ENCODE results near the gene TMEM178B. TPM values are rescaled to one million over a fixed set of nuclear protein-coding genes. Genes with fewer than 3 reads are reported as not detected.
A peak's percentile ranks its signal among the peaks of the same experiment; 100 is the strongest.

The TMEM178B gene
- total and polyA plus RNA-seq, 7 donors, result 0.13 to 4.8 (median 1.6) TPM

- Histone ChIP-seq H3K27me3 (ENCODE audit: insufficient read depth in 3 of 3, low read length in 2 of 3) (no peaks in the 10 kb centered on the region), H3K9me3 (no peaks in the 10 kb centered on the region), H3K36me3 (ENCODE audit: insufficient read depth in 1 of 2, low read depth in 1 of 2) (no peaks in the 10 kb centered on the region), H3K27ac (no peak overlapping the region), H3K4me3 (no peak overlapping the region), H3K4me1 (no peaks in the 10 kb centered on the region)
- TF ChIP-seq CTCF (IDR thresholded peaks at IDR 0.05), result no peak
- intact Hi-C loops (cut with DNase I), result loop anchor here in 1 of 2 donors (5.0 kb wide), 1 partner anchor 93 kb away; no protein-coding TSS in a partner anchor
- ATAC-seq (peak in 1 of 4 donors; percentile 68), DNase-seq (no peak)
- 75 to 84% (median 75%) methylated on average over 5 of the region's 5 CpGs for WGBS, 3 donors
These were observed 371.1 kb downstream of the TMEM178B start for GRCh38 chr7:141444961-141445360.

- no peak for DNase-seq
- Histone ChIP-seq H3K27ac (no peak overlapping the region), H3K4me1 (no peaks in the 10 kb centered on the region), H3K9me3 (no peaks in the 10 kb centered on the region), H3K36me3 (ENCODE audit: insufficient read depth in 1 of 2, low read depth in 1 of 2) (no peaks in the 10 kb centered on the region), H3K27me3 (ENCODE audit: insufficient read depth in 3 of 3, low read length in 2 of 3) (no peaks in the 10 kb centered on the region), H3K4me3 (no peak overlapping the region)
- ATAC-seq, result no peak
- no peak for TF ChIP-seq CTCF (IDR thresholded peaks at IDR 0.05)
- 79 to 88% (median 83%) methylated on average over 6 of the region's 6 CpGs for WGBS, 3 donors
- intact Hi-C loops (cut with DNase I), result no loop called here
These were observed 377.4 kb downstream of the TMEM178B start for GRCh38 chr7:141451232-141451631.

- no peak for DNase-seq
- TF ChIP-seq CTCF (IDR thresholded peaks at IDR 0.05), result no peak
- Histone ChIP-seq H3K4me1 (no peaks in the 10 kb centered on the region), H3K27ac (no peak overlapping the region), H3K9me3 (no peaks in the 10 kb centered on the region), H3K27me3 (ENCODE audit: insufficient read depth in 3 of 3, low read length in 2 of 3) (no peaks in the 10 kb centered on the region), H3K4me3 (no peak overlapping the region), H3K36me3 (ENCODE audit: insufficient read depth in 1 of 2, low read depth in 1 of 2) (no peaks in the 10 kb centered on the region)
- intact Hi-C loops (cut with DNase I), result no loop called here
- 88 to 94% (median 92%) methylated on average over 3 of the region's 3 CpGs for WGBS, 3 donors
- ATAC-seq, result no peak
These were observed 379.0 kb downstream of the TMEM178B start for GRCh38 chr7:141452911-141453310.

GRCh38 chr7:141454338-141454737 lies 380.5 kb downstream of the TMEM178B start:
- H3K27ac ChIP-seq, result no peak overlapping the region
- no peaks in the 10 kb centered on the region for H3K4me1 ChIP-seq
- no peak for ATAC-seq
- DNase-seq, result no peak
- H3K4me3 ChIP-seq, result no peak overlapping the region
- no peak for TF ChIP-seq CTCF (IDR thresholded peaks at IDR 0.05)
- no peaks in the 10 kb centered on the region for H3K9me3 ChIP-seq
- H3K27me3 ChIP-seq (ENCODE audit: insufficient read depth in 3 of 3, low read length in 2 of 3), result no peaks in the 10 kb centered on the region
- intact Hi-C loops (cut with DNase I), result no loop called here
- WGBS, 3 donors, result 69 to 75% (median 69%) methylated on average over 3 of the region's 3 CpGs
- no peaks in the 10 kb centered on the region for H3K36me3 ChIP-seq (ENCODE audit: insufficient read depth in 1 of 2, low read depth in 1 of 2)

- ATAC-seq (no peak), DNase-seq (no peak)
- intact Hi-C loops (cut with DNase I), result no loop called here
- no peaks in the 10 kb centered on the region for H3K36me3 ChIP-seq (ENCODE audit: insufficient read depth in 1 of 2, low read depth in 1 of 2)
- 32 to 56% (median 50%) methylated on average over 1 of the region's 1 CpG for whole genome bisulfite sequencing, 3 donors
- no peaks in the 10 kb centered on the region for H3K27me3 ChIP-seq (ENCODE audit: insufficient read depth in 3 of 3, low read length in 2 of 3)
- no peaks in the 10 kb centered on the region for H3K4me1 ChIP-seq
- no peaks in the 10 kb centered on the region for H3K9me3 ChIP-seq
- H3K4me3 ChIP-seq, result no peak overlapping the region
- no peak for TF ChIP-seq CTCF (IDR thresholded peaks at IDR 0.05)
- no peak overlapping the region for H3K27ac ChIP-seq
These were observed 381.9 kb downstream of the TMEM178B start for GRCh38 chr7:141455723-141456122.

All from psoas muscle (tissue), 8 donors.